ENCODE measurements around the gene OR2AK2.

GRCh38 chr1:247992986-247993385, 28.0 kb downstream of the OR2AK2 start:
- TF ChIP-seq, protein P1, sequence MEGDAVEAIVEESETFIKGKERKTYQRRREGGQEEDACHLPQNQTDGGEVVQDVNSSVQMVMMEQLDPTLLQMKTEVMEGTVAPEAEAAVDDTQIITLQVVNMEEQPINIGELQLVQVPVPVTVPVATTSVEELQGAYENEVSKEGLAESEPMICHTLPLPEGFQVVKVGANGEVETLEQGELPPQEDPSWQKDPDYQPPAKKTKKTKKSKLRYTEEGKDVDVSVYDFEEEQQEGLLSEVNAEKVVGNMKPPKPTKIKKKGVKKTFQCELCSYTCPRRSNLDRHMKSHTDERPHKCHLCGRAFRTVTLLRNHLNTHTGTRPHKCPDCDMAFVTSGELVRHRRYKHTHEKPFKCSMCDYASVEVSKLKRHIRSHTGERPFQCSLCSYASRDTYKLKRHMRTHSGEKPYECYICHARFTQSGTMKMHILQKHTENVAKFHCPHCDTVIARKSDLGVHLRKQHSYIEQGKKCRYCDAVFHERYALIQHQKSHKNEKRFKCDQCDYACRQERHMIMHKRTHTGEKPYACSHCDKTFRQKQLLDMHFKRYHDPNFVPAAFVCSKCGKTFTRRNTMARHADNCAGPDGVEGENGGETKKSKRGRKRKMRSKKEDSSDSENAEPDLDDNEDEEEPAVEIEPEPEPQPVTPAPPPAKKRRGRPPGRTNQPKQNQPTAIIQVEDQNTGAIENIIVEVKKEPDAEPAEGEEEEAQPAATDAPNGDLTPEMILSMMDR (IDR thresholded peaks at IDR 0.05) = no peak
- TF ChIP-seq POLR2AphosphoS5 (IDR thresholded peaks at IDR 0.05) = no peak

All from suprapubic skin (tissue), 3 donors.